Measurements from ENCODE around the gene PCP2. TPM values are rescaled to one million over a fixed set of nuclear protein-coding genes. Genes with fewer than 3 reads are reported as not detected.

The PCP2 gene
- total and polyA plus RNA-seq, 2 of the 13 experiments (the other 11 are each of a cell fraction or from before 2014, with no cell fraction given), result 0.62 TPM; not detected in 1

GRCh38 chr19:7636317-7636690 lies 2.8 kb upstream of the PCP2 start (continued):
- TF ChIP-seq, protein P1, sequence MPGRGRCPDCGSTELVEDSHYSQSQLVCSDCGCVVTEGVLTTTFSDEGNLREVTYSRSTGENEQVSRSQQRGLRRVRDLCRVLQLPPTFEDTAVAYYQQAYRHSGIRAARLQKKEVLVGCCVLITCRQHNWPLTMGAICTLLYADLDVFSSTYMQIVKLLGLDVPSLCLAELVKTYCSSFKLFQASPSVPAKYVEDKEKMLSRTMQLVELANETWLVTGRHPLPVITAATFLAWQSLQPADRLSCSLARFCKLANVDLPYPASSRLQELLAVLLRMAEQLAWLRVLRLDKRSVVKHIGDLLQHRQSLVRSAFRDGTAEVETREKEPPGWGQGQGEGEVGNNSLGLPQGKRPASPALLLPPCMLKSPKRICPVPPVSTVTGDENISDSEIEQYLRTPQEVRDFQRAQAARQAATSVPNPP (CRISPR knock-in tag; IDR thresholded peaks at IDR 0.05), result no peak
- no peak for TF ChIP-seq ZNF562 (CRISPR knock-in tag; IDR thresholded peaks at IDR 0.05; ENCODE audit: borderline replicate concordance)
- TF ChIP-seq TAF1 (CRISPR knock-in tag; IDR thresholded peaks at IDR 0.05), result no peak
- no peak for TF ChIP-seq RBAK (CRISPR knock-in tag; IDR thresholded peaks at IDR 0.05)
- no peak; the same call in 1 of the 2 replicates for TF ChIP-seq ARHGAP35 (CRISPR knock-in tag; IDR thresholded peaks at IDR 0.05; ENCODE audit: borderline replicate concordance)
- TF ChIP-seq KDM5B (CRISPR knock-in tag; IDR thresholded peaks at IDR 0.05; ENCODE audit: borderline replicate concordance), result no peak
- TF ChIP-seq ZNF547 (CRISPR knock-in tag; IDR thresholded peaks at IDR 0.05), result peak; percentile 18; the same call in 1 of the 2 replicates
- no peak for TF ChIP-seq KDM4B (CRISPR knock-in tag; IDR thresholded peaks at IDR 0.05)
- TF ChIP-seq MAZ (IDR thresholded peaks at IDR 0.05; ENCODE audit: borderline replicate concordance, low read depth, low read length), result no peak
- TF ChIP-seq MAZ (CRISPR knock-in tag; IDR thresholded peaks at IDR 0.05; ENCODE audit: low read depth), result no peak
- TF ChIP-seq ZFP41 (CRISPR knock-in tag; IDR thresholded peaks at IDR 0.05; ENCODE audit: borderline replicate concordance), result no peak
- TF ChIP-seq BCLAF1 (IDR thresholded peaks at IDR 0.05), result no peak
- no peak for TF ChIP-seq ZNF414 (CRISPR knock-in tag; IDR thresholded peaks at IDR 0.05)
- no peak for TF ChIP-seq ZNF672 (CRISPR knock-in tag; IDR thresholded peaks at IDR 0.05)
- TF ChIP-seq ZNF44 (CRISPR knock-in tag; IDR thresholded peaks at IDR 0.05), result 0 out of 2 replicates have a peak, but pooled peaks have one; percentile 59
- no peak for TF ChIP-seq PAX8 (CRISPR knock-in tag; IDR thresholded peaks at IDR 0.05; ENCODE audit: borderline replicate concordance)
- TF ChIP-seq SOX6 (IDR thresholded peaks at IDR 0.05), result no peak
- TF ChIP-seq SOX6 (CRISPR knock-in tag; IDR thresholded peaks at IDR 0.05), result no peak
- TF ChIP-seq ASH2L (IDR thresholded peaks at IDR 0.05; ENCODE audit: insufficient read length, low read depth, low read length), result no peak
- TF ChIP-seq FUBP1 (CRISPR knock-in tag; IDR thresholded peaks at IDR 0.05; ENCODE audit: borderline replicate concordance), result no peak
